Measurements from ENCODE around the gene ZMYND19. TPM values are rescaled to one million over a fixed set of nuclear protein-coding genes. Genes with fewer than 3 reads are reported as not detected.
A peak's percentile ranks its signal among the peaks of the same experiment; 100 is the strongest.

ZMYND19 gene
- total RNA-seq, 1 experiment from 2014 or later: 37.0 TPM

DNA sequence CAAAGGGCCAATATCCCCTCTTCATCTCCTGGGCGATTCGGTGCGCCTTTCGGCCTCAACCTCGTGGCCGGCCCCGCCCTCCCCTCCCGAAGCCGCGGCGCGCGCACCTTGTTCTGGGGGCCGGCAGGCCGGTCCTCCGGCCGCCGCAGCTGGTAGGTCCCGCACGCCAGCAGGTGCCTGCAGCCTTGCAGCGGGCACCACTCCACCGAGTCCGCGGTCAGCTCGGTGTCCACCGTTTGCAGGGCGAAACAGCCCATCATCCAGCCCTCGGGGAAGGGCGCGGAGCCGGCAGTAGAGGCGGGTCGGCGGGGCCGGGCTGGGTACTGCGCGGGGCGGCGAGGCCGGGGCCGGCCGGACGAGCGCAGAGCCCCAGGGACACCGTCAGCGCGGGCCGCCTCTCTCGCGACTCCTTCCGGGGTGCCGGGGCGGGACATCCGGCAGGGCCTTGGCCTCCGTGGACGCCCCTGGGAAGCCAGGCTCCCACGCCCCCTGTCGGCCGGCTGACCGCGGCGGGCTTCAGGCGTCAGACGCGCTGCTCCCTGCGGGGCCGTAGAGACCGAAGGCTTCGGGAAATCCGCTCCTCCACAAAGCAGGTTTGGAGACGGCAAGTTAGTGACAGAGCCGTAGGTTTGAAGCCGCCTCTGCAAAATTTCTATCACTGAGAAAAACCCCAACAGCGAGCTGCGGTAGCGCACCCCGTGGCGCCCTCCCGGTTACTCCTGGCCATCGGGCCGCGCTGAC lies 11.6 kb downstream of the ZMYND19 start, which contains the start of gene DPH7:
Gene DPH7, minus strand, starts transcription at position 408 of the 741 bp plus-strand sequence. Its CDS starts 148 bp downstream, at position 260.
- Histone ChIP-seq H3K27ac (ENCODE audit: low read length) (peak within 1 kb of the TSS; percentile 79), H3K36me3 (ENCODE audit: control insufficient read depth, insufficient read depth, low read length) (no peaks in the 10 kb centered on the region; the same call in 1 of the 2 replicates), H3K4me1 (ENCODE audit: control insufficient read depth, insufficient read depth, low read length) (peaks cover 3% of the 10 kb centered on the region; the same call in 1 of the 2 replicates), H3K4me3 (ENCODE audit: low read depth in 2 of 2, low read length in 2 of 2) (peak within 1 kb of the TSS; percentile 70 to 74), H3K9me3 (ENCODE audit: control insufficient read depth, insufficient read depth, low read depth, low read length) (no peaks in the 10 kb centered on the region), H3K27me3 (ENCODE audit: control insufficient read depth, insufficient read depth, low read length) (no peaks in the 10 kb centered on the region)
- POLR2A ChIA-PET: no interaction called here
- in situ Hi-C loops (cut with HindIII; ENCODE audit: low pct_unique_long_range_greater_than_20kb, low sequenced_read_pairs) (no loop called here), intact Hi-C loops (cut with micrococcal nuclease; ENCODE audit: unreplicated experiment) (no loop called here)
- BruUV-seq (replicated peaks): no TSS peak
- peak; percentile 97 for ATAC-seq
- TF ChIP-seq TCF7L2 (IDR thresholded peaks at IDR 0.05; ENCODE audit: low read depth, low read length) (no peak), POLR2AphosphoS5 (IDR thresholded peaks at IDR 0.05; ENCODE audit: low read depth, low read length) (peak; percentile 68), SIN3A (IDR thresholded peaks at IDR 0.05; ENCODE audit: borderline replicate concordance, insufficient read depth, low read depth, low read length) (peak; percentile 61; the same call in 1 of the 2 replicates)
- TF ChIP-seq, protein P1, sequence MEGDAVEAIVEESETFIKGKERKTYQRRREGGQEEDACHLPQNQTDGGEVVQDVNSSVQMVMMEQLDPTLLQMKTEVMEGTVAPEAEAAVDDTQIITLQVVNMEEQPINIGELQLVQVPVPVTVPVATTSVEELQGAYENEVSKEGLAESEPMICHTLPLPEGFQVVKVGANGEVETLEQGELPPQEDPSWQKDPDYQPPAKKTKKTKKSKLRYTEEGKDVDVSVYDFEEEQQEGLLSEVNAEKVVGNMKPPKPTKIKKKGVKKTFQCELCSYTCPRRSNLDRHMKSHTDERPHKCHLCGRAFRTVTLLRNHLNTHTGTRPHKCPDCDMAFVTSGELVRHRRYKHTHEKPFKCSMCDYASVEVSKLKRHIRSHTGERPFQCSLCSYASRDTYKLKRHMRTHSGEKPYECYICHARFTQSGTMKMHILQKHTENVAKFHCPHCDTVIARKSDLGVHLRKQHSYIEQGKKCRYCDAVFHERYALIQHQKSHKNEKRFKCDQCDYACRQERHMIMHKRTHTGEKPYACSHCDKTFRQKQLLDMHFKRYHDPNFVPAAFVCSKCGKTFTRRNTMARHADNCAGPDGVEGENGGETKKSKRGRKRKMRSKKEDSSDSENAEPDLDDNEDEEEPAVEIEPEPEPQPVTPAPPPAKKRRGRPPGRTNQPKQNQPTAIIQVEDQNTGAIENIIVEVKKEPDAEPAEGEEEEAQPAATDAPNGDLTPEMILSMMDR (IDR thresholded peaks at IDR 0.05): peak; percentile 94
- TF ChIP-seq, protein P2, sequence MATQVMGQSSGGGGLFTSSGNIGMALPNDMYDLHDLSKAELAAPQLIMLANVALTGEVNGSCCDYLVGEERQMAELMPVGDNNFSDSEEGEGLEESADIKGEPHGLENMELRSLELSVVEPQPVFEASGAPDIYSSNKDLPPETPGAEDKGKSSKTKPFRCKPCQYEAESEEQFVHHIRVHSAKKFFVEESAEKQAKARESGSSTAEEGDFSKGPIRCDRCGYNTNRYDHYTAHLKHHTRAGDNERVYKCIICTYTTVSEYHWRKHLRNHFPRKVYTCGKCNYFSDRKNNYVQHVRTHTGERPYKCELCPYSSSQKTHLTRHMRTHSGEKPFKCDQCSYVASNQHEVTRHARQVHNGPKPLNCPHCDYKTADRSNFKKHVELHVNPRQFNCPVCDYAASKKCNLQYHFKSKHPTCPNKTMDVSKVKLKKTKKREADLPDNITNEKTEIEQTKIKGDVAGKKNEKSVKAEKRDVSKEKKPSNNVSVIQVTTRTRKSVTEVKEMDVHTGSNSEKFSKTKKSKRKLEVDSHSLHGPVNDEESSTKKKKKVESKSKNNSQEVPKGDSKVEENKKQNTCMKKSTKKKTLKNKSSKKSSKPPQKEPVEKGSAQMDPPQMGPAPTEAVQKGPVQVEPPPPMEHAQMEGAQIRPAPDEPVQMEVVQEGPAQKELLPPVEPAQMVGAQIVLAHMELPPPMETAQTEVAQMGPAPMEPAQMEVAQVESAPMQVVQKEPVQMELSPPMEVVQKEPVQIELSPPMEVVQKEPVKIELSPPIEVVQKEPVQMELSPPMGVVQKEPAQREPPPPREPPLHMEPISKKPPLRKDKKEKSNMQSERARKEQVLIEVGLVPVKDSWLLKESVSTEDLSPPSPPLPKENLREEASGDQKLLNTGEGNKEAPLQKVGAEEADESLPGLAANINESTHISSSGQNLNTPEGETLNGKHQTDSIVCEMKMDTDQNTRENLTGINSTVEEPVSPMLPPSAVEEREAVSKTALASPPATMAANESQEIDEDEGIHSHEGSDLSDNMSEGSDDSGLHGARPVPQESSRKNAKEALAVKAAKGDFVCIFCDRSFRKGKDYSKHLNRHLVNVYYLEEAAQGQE (IDR thresholded peaks at IDR 0.05; ENCODE audit: insufficient read depth in 1 of 2, low read depth in 2 of 2, low read length in 1 of 2): no peak
- CTCF ChIA-PET: interaction anchor here (0.7 kb wide), 1 partner anchor 10 kb away, joined by 6 read pairs; no protein-coding TSS in a partner anchor
- DNase-seq (ENCODE audit: low read depth, low spot score): peak; percentile 13

DNA sequence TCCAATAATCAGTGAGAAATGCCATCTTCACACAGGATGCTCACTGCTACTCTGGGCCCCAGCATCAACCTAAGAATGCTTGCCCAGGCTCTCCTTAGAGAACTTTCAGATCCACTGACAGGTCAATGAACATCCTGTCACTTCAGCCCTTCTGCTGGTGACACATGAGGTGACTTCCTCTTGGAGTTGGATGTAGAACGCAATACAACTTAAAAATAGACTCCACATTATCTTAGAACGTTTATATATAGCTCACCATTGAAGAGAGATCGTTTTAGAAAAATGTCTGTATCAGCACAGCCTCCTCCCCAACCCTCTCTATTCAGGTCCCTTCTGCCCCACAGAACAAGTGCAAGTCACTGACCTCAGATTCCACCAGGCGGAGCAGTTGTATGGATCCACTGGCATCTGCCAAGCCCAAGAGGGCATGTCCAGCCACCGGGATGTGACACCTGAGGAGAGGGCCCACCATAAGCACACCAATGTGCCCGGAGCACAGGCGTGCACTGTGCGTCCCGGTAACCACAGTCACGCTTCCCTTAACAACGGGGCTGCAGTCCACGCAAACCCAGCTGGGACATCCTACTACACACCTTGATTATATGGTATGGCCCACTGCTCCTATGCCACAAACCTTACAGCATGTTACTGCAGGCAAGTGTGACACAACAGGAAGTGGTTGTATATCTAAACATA lies 14.4 kb downstream of the ZMYND19 start:
- no peak overlapping the region for H3K4me3 ChIP-seq (ENCODE audit: low read depth in 2 of 2, low read length in 2 of 2)
- no peaks in the 10 kb centered on the region for H3K27me3 ChIP-seq (ENCODE audit: control insufficient read depth, insufficient read depth, low read length)
- no peak overlapping the region for H3K27ac ChIP-seq (ENCODE audit: low read length)
- ChIA-PET POLR2A (no interaction called here), CTCF (no interaction called here)
- ATAC-seq (no peak), DNase-seq (ENCODE audit: low read depth, low spot score) (no peak)
- H3K4me1 ChIP-seq (ENCODE audit: control insufficient read depth, insufficient read depth, low read length): peaks cover 3% of the 10 kb centered on the region; the same call in 1 of the 2 replicates
- H3K9me3 ChIP-seq (ENCODE audit: control insufficient read depth, insufficient read depth, low read depth, low read length): no peaks in the 10 kb centered on the region
- peaks cover 3% of the 10 kb centered on the region; the same call in 1 of the 2 replicates for H3K36me3 ChIP-seq (ENCODE audit: control insufficient read depth, insufficient read depth, low read length)
- BruUV-seq (replicated peaks): no TSS peak
- intact Hi-C loops (cut with micrococcal nuclease; ENCODE audit: unreplicated experiment) (no loop called here), in situ Hi-C loops (cut with HindIII; ENCODE audit: low pct_unique_long_range_greater_than_20kb, low sequenced_read_pairs) (no loop called here)
- TF ChIP-seq SIN3A (IDR thresholded peaks at IDR 0.05; ENCODE audit: borderline replicate concordance, insufficient read depth, low read depth, low read length) (no peak), POLR2AphosphoS5 (IDR thresholded peaks at IDR 0.05; ENCODE audit: low read depth, low read length) (no peak), TCF7L2 (IDR thresholded peaks at IDR 0.05; ENCODE audit: low read depth, low read length) (no peak)
- TF ChIP-seq, protein P1 (IDR thresholded peaks at IDR 0.05): no peak
- TF ChIP-seq, protein P2 (IDR thresholded peaks at IDR 0.05; ENCODE audit: insufficient read depth in 1 of 2, low read depth in 2 of 2, low read length in 1 of 2): no peak
